Measurements from ENCODE around the gene PNLIPRP1.

GRCh38 chr10:116626815-116627214, 36.1 kb downstream of the PNLIPRP1 start:
- TF ChIP-seq CTCF (IDR thresholded peaks at IDR 0.05) (no peak), POLR2A (IDR thresholded peaks at IDR 0.05) (no peak), EP300 (IDR thresholded peaks at IDR 0.05) (no peak)

Measured in tibial nerve (tissue), 4 donors.